Measurements from ENCODE around the gene CEP104. TPM values are rescaled to one million over a fixed set of nuclear protein-coding genes. Genes with fewer than 3 reads are reported as not detected.

Gene CEP104
- total and polyA plus RNA-seq, 2 experiments from 2014 or later = 12.7 to 22.6 TPM

- Histone ChIP-seq H3K27me3 (no peaks in the 10 kb centered on the region), H4K20me1 (ENCODE audit: insufficient read depth, poor library complexity, severe bottlenecking) (no peaks in the 10 kb centered on the region), H3K36me3 (replicated peaks; ENCODE audit: insufficient read depth, low read depth) (no peaks in the 10 kb centered on the region), H2AFZ (no peak overlapping the region), H3K9me3 (ENCODE audit: low read depth) (no peaks in the 10 kb centered on the region), H3K4me3 (no peak overlapping the region), H3K27ac (no peak overlapping the region), H3K4me1 (ENCODE audit: insufficient read depth) (peaks cover 14% of the 10 kb centered on the region), H3K79me2 (no peaks in the 10 kb centered on the region), H3K4me2 (no peak overlapping the region), H3K9me2 (replicated peaks; ENCODE audit: insufficient read depth) (no peaks in the 10 kb centered on the region)
- DNase-seq (ENCODE audit: low spot score) = no peak
- 94% methylated on average over 22 of the region's 22 CpGs for WGBS (ENCODE audit: low lambda C conversion rate, missing lambda C conversion rate)
- TF ChIP-seq EZH2 (IDR thresholded peaks at IDR 0.05; ENCODE audit: borderline replicate concordance) = no peak
- TF ChIP-seq EZH2phosphoT487 (IDR thresholded peaks at IDR 0.05; ENCODE audit: low read depth, severe bottlenecking, unreplicated experiment) = no peak
- no peak for TF ChIP-seq CTCF (IDR thresholded peaks at IDR 0.05; ENCODE audit: poor library complexity)
Measured at GRCh38 chr1:3768811-3769390, 88.1 kb downstream of the CEP104 start.

- Histone ChIP-seq H4K20me1 (ENCODE audit: insufficient read depth, poor library complexity, severe bottlenecking) (no peaks in the 10 kb centered on the region), H3K36me3 (replicated peaks; ENCODE audit: insufficient read depth, low read depth) (no peaks in the 10 kb centered on the region), H3K79me2 (no peaks in the 10 kb centered on the region), H3K4me3 (no peak overlapping the region), H3K27me3 (no peaks in the 10 kb centered on the region), H3K27ac (no peak overlapping the region), H3K9me2 (replicated peaks; ENCODE audit: insufficient read depth) (no peaks in the 10 kb centered on the region), H3K4me2 (no peak overlapping the region), H2AFZ (no peak overlapping the region), H3K9me3 (ENCODE audit: low read depth) (no peaks in the 10 kb centered on the region), H3K4me1 (ENCODE audit: insufficient read depth) (peaks cover 8% of the 10 kb centered on the region)
- DNase-seq (ENCODE audit: low spot score) = no peak
- WGBS (ENCODE audit: low lambda C conversion rate, missing lambda C conversion rate) = 92% methylated on average over 17 of the region's 17 CpGs
- TF ChIP-seq EZH2 (IDR thresholded peaks at IDR 0.05; ENCODE audit: borderline replicate concordance) = no peak
- TF ChIP-seq EZH2phosphoT487 (IDR thresholded peaks at IDR 0.05; ENCODE audit: low read depth, severe bottlenecking, unreplicated experiment) = no peak
- TF ChIP-seq CTCF (IDR thresholded peaks at IDR 0.05; ENCODE audit: poor library complexity) = no peak
Measured at GRCh38 chr1:3767328-3767925, 89.6 kb downstream of the CEP104 start.

GRCh38 chr1:3763351-3764125, 93.5 kb downstream of the CEP104 start:
- no peaks in the 10 kb centered on the region for H3K9me2 ChIP-seq (replicated peaks; ENCODE audit: insufficient read depth)
- 91% methylated on average over 31 of the region's 31 CpGs for WGBS (ENCODE audit: low lambda C conversion rate, missing lambda C conversion rate)
- H2AFZ ChIP-seq = no peak overlapping the region
- no peaks in the 10 kb centered on the region for H3K9me3 ChIP-seq (ENCODE audit: low read depth)
- H3K4me3 ChIP-seq = no peak overlapping the region
- H3K27me3 ChIP-seq = no peaks in the 10 kb centered on the region
- no peaks in the 10 kb centered on the region for H4K20me1 ChIP-seq (ENCODE audit: insufficient read depth, poor library complexity, severe bottlenecking)
- H3K79me2 ChIP-seq = no peaks in the 10 kb centered on the region
- no peak for DNase-seq (ENCODE audit: low spot score)
- no peak overlapping the region for H3K4me2 ChIP-seq
- H3K4me1 ChIP-seq (ENCODE audit: insufficient read depth) = no peaks in the 10 kb centered on the region
- no peak overlapping the region for H3K27ac ChIP-seq
- no peaks in the 10 kb centered on the region for H3K36me3 ChIP-seq (replicated peaks; ENCODE audit: insufficient read depth, low read depth)
- TF ChIP-seq EZH2 (IDR thresholded peaks at IDR 0.05; ENCODE audit: borderline replicate concordance) = no peak
- TF ChIP-seq EZH2phosphoT487 (IDR thresholded peaks at IDR 0.05; ENCODE audit: low read depth, severe bottlenecking, unreplicated experiment) = no peak
- TF ChIP-seq CTCF (IDR thresholded peaks at IDR 0.05; ENCODE audit: poor library complexity) = no peak
